ENCODE results near the gene INPP5E. TPM values are rescaled to one million over a fixed set of nuclear protein-coding genes. Genes with fewer than 3 reads are reported as not detected.

Gene INPP5E, protein sequence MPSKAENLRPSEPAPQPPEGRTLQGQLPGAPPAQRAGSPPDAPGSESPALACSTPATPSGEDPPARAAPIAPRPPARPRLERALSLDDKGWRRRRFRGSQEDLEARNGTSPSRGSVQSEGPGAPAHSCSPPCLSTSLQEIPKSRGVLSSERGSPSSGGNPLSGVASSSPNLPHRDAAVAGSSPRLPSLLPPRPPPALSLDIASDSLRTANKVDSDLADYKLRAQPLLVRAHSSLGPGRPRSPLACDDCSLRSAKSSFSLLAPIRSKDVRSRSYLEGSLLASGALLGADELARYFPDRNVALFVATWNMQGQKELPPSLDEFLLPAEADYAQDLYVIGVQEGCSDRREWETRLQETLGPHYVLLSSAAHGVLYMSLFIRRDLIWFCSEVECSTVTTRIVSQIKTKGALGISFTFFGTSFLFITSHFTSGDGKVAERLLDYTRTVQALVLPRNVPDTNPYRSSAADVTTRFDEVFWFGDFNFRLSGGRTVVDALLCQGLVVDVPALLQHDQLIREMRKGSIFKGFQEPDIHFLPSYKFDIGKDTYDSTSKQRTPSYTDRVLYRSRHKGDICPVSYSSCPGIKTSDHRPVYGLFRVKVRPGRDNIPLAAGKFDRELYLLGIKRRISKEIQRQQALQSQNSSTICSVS
- total RNA-seq, result 9.8 TPM

DNA sequence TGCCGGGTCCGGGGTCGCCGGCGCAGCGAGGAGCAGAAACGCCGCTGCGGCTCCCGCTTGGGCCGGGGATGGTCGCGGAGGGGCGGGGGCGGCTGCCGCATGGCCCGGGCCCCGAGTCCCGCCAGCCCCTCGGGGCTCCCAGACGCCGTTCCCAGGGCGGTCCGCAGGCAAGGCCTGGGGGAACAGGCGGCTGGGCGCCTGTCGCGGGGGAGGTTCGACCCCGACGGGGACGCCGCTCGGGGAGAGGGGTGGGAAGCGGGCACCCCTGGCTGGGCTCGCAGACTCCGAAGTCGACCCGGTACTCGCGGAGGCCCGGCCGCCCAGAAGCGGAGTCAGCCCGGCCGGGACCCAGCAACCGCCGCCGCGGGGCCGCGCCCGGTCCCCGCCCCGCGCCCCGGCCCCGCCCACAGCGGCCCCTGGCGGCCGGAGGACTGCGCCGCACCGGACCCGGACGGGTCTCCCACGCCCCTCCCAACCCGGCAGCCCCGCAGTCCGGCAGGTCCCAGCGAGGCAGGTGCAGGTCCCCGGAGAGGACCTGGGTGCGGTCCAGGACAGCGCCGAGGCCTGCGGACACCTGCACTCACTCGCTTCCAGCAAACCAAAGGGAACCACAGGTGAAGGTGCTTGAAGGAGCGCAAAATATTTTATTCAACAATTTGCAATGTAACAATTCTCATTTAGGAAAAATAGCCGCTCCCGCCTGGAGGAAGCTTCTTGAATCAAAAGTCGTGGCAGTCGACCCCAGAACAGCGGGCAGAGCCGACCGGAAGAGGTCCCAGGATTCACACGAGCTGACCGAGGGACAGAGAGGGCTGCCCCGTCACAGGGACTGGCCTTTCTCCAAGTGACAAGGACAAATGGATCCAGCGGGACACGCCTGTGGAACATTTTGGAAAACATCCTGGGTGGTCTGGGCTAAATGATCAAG lies at the start of gene INPP5E:
TSS of gene INPP5E (minus strand) at position 365 of the 928 bp plus-strand sequence. CDS start 426 bp downstream, outside the sequence.
- Histone ChIP-seq H3K27ac (peak within 1 kb of the TSS; percentile 77), H3K36me3 (peaks cover 0 to 39% of the 10 kb centered on the region in 2 donors), H3K4me3 (peak within 1 kb of the TSS; percentile 78 to 92), H3K4me1 (peaks cover 32% of the 10 kb centered on the region), H3K27me3 (no peaks in the 10 kb centered on the region), H3K9me3 (no peaks in the 10 kb centered on the region)
- TF ChIP-seq, protein P1, sequence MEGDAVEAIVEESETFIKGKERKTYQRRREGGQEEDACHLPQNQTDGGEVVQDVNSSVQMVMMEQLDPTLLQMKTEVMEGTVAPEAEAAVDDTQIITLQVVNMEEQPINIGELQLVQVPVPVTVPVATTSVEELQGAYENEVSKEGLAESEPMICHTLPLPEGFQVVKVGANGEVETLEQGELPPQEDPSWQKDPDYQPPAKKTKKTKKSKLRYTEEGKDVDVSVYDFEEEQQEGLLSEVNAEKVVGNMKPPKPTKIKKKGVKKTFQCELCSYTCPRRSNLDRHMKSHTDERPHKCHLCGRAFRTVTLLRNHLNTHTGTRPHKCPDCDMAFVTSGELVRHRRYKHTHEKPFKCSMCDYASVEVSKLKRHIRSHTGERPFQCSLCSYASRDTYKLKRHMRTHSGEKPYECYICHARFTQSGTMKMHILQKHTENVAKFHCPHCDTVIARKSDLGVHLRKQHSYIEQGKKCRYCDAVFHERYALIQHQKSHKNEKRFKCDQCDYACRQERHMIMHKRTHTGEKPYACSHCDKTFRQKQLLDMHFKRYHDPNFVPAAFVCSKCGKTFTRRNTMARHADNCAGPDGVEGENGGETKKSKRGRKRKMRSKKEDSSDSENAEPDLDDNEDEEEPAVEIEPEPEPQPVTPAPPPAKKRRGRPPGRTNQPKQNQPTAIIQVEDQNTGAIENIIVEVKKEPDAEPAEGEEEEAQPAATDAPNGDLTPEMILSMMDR (IDR thresholded peaks at IDR 0.05), result peak; percentile 10 to 63 (median 46)
- TF ChIP-seq POLR2A (IDR thresholded peaks at IDR 0.05) (no peak), POLR2AphosphoS5 (IDR thresholded peaks at IDR 0.05; ENCODE audit: insufficient read depth in 1 of 2, low read depth in 1 of 2) (peak in 1 of 2 donors; percentile 24)
- no peak for DNase-seq (ENCODE audit: extremely low spot score in 2 of 2)
- intact Hi-C loops (cut with DNase I), result no loop called here

DNA sequence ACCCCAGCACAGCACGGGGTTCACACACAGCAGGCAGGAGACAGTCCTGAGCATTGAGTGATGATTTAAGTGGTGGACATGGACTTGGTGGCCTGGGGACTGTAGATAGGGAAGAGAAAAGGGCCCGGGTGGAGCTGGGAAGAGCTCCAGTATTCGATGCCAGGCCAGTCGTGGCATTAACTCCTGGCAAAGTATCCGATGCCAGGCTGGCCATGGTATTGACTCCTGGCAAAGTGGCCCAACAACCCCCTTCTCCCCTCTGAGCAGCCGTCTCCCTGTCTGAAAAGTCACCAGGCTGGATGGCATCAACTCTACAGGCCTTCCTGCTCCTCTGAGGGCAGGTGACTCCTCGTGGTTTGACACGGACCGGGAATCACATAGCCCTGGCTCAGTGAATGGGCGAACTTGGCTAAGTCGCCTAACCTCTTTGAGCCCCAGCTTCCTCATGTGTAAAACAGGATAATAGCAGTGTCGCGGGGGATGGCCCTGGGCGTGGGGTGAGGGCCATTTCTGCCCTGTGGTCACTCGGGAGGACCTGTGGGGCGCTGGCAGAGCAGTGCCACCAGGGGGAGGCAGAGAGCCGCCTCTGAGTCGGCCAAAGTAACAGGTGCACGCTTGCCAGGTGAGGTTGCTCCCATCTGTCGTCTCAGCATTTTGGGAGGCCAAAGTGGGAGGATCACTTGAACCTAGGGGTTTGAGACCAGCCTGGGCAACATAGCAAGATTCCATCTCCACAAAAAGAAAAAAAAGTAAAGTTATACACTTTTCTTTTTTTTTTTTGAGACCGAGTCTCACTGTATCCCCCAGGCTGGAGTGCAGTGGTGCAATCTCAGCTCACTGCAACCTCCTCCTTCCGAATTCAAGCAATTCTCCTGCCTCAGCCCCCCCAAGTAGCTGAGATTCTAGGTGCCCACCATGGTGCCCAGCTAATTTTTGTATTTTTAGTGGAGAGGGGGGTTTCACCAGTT lies 48.9 kb upstream of the INPP5E start:
- no peaks in the 10 kb centered on the region for H3K9me3 ChIP-seq
- intact Hi-C loops (cut with DNase I), result loop anchor here (2.0 kb wide), 1 partner anchor 142 kb away; no protein-coding TSS in a partner anchor
- no peak for DNase-seq (ENCODE audit: extremely low spot score in 2 of 2)
- TF ChIP-seq POLR2A (IDR thresholded peaks at IDR 0.05), result no peak
- TF ChIP-seq, protein P1 (IDR thresholded peaks at IDR 0.05), result peak; percentile 98 to 99 (median 98)
- H3K27ac ChIP-seq, result no peak overlapping the region
- H3K36me3 ChIP-seq, result no peaks in the 10 kb centered on the region
- H3K27me3 ChIP-seq, result no peaks in the 10 kb centered on the region
- peaks cover 18% of the 10 kb centered on the region for H3K4me1 ChIP-seq
- H3K4me3 ChIP-seq, result no peak overlapping the region

DNA sequence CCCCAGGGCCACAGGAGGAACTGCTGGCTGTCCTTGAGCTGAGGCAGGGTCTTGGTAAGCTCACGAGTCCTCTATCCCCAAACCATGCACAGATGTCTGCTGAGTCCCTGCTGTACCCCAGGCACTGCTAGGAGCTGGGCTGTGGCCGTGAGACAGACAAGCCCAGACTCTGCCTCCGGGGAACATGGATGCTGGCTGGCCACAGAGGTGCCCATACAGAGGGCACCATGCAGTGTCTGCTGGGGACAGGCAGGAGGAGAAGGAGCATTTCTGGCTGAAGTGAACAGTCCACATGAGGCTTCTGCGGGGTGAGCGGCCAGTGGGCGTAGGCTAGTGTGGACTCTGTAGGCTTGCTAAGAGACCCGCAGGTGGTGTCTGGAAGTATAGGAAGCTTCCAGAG lies 48.0 kb upstream of the INPP5E start:
- H3K36me3 ChIP-seq, result no peaks in the 10 kb centered on the region
- TF ChIP-seq, protein P1 (IDR thresholded peaks at IDR 0.05), result no peak
- TF ChIP-seq POLR2AphosphoS5 (IDR thresholded peaks at IDR 0.05; ENCODE audit: insufficient read depth in 1 of 2, low read depth in 1 of 2) (no peak), POLR2A (IDR thresholded peaks at IDR 0.05) (no peak)
- H3K4me1 ChIP-seq, result peaks cover 18% of the 10 kb centered on the region
- no peaks in the 10 kb centered on the region for H3K9me3 ChIP-seq
- no peak overlapping the region for H3K4me3 ChIP-seq
- no peaks in the 10 kb centered on the region for H3K27me3 ChIP-seq
- DNase-seq (ENCODE audit: extremely low spot score in 2 of 2), result no peak
- intact Hi-C loops (cut with DNase I), result loop anchor here (2.0 kb wide), 1 partner anchor 143 kb away; no protein-coding TSS in a partner anchor
- H3K27ac ChIP-seq, result no peak overlapping the region

DNA sequence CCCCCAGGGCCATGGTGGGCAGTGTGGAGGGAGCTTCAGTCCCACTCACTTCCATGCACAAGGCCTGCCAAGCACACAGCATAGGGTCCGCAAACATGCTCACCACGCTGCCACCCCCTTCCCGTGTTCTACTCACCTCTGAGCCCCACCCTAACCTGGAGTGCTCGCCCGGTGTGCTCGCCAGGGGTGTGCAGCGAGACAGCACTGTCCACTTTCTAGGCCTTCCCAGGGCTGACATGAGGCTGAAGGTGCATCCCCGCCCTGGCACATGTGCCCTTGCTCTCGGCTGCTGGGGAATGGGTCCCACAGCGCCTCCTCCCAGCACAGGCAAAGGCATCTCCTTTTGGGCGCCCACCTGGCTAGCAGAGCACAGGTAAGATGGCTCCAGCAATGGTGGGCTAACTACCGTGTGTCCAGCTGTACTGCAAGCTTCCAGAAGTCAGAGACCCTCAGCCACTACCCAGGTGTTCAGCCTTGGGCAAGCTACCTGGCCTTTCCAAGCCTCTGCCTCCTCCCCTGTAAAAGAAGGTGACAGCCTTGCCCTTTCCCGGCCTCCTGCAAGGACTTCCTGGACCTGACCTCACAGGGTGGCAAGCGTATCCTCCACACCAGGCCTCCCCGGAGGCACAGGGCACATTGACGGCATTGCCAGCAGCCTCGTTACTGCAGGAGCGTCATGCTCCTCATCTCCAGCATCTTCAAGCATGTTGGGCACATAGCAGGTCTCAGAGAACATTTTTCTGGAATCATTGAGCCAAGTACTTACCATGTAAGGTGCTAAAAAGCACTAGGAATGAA lies 47.4 kb upstream of the INPP5E start:
- intact Hi-C loops (cut with DNase I), result no loop called here
- no peaks in the 10 kb centered on the region for H3K27me3 ChIP-seq
- TF ChIP-seq, protein P1 (IDR thresholded peaks at IDR 0.05), result no peak
- TF ChIP-seq POLR2AphosphoS5 (IDR thresholded peaks at IDR 0.05; ENCODE audit: insufficient read depth in 1 of 2, low read depth in 1 of 2) (no peak), POLR2A (IDR thresholded peaks at IDR 0.05) (no peak)
- H3K4me3 ChIP-seq, result no peak overlapping the region
- H3K4me1 ChIP-seq, result peaks cover 20% of the 10 kb centered on the region
- H3K27ac ChIP-seq, result no peak overlapping the region
- no peaks in the 10 kb centered on the region for H3K36me3 ChIP-seq
- no peaks in the 10 kb centered on the region for H3K9me3 ChIP-seq
- DNase-seq (ENCODE audit: extremely low spot score in 2 of 2), result no peak

All from vagina (tissue), 2 donors.